Right atrium auricular region (tissue), 2 donors: ENCODE measurements around the gene DPM1. TPM values are rescaled to one million over a fixed set of nuclear protein-coding genes. Genes with fewer than 3 reads are reported as not detected.

Source experiments
- DNase-seq: peaks from one replicate; pipeline ENCODE4 v3.0.0-alpha.2; 2019; ENCODE audit warnings: low spot score
- H3K27ac ChIP-seq, 2 donors: fragments of 200-600 bp; sonication (generic); 1 replicate in 1 of 2; 2 replicates in 1 of 2; pipeline ENCODE4 v1.5.1; 2016 to 2019
- H3K27me3 ChIP-seq, 2 donors: fragments of 200-600 bp; sonication (generic); one replicate each; pipeline versions ENCODE4 v1.5.1 to v1.6.0; 2017 to 2019
- H3K36me3 ChIP-seq: fragments of 200-600 bp; sonication (generic); one replicate; pipeline ENCODE4 v1.5.1; 2016
- H3K4me1 ChIP-seq, 2 donors: fragments of 200-600 bp; sonication (generic); one replicate each; pipeline versions ENCODE4 v1.5.1 to v1.6.0; 2017 to 2019
- H3K4me3 ChIP-seq, 2 donors: fragments of 200-600 bp; sonication (generic); 1 replicate in 1 of 2; 2 replicates in 1 of 2; pipeline ENCODE4 v1.5.1; 2017 to 2019; ENCODE audit warnings: mild to moderate bottlenecking in 1 of 2, moderate library complexity in 1 of 2
- H3K9me3 ChIP-seq, 2 donors: fragments of 200-600 bp; sonication (generic); one replicate each; pipeline ENCODE4 v1.5.1; 2019
- total RNA-seq, 2 donors: library from RNA; depleted of rRNA; stranded (reverse); fragments of >200 nt; gene quantifications; one replicate each; pipeline ENCODE4 v1.1.0, GENCODE V29; 2016
- TF ChIP-seq, protein P1 (sequence below), 2 donors: fragments of 200-600 bp; sonication (generic); IDR thresholded peaks; one replicate each; pipeline ENCODE4 v1.5.1; 2019; ENCODE audit warnings: antibody characterized with exemption in 2 of 2

The DPM1 gene
- total RNA-seq, 2 donors from 2014 or later: 35.0 to 78.1 TPM

- TF ChIP-seq, protein P1, sequence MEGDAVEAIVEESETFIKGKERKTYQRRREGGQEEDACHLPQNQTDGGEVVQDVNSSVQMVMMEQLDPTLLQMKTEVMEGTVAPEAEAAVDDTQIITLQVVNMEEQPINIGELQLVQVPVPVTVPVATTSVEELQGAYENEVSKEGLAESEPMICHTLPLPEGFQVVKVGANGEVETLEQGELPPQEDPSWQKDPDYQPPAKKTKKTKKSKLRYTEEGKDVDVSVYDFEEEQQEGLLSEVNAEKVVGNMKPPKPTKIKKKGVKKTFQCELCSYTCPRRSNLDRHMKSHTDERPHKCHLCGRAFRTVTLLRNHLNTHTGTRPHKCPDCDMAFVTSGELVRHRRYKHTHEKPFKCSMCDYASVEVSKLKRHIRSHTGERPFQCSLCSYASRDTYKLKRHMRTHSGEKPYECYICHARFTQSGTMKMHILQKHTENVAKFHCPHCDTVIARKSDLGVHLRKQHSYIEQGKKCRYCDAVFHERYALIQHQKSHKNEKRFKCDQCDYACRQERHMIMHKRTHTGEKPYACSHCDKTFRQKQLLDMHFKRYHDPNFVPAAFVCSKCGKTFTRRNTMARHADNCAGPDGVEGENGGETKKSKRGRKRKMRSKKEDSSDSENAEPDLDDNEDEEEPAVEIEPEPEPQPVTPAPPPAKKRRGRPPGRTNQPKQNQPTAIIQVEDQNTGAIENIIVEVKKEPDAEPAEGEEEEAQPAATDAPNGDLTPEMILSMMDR (IDR thresholded peaks at IDR 0.05): no peak
- no peak for DNase-seq
- Histone ChIP-seq H3K9me3 (no peaks in the 10 kb centered on the region), H3K27ac (no peak overlapping the region), H3K4me1 (peaks cover 0 to 24% of the 10 kb centered on the region in 2 donors), H3K4me3 (no peak overlapping the region), H3K27me3 (no peaks in the 10 kb centered on the region), H3K36me3 (peaks cover 44% of the 10 kb centered on the region)
These were observed 5.1 kb downstream of the DPM1 start for GRCh38 chr20:50953196-50953595.

GRCh38 chr20:50948132-50948785 is 10.1 kb downstream of the DPM1 start:
- H3K4me1 ChIP-seq: no peaks in the 10 kb centered on the region
- TF ChIP-seq, protein P1 (IDR thresholded peaks at IDR 0.05): no peak
- H3K36me3 ChIP-seq: peaks cover 76% of the 10 kb centered on the region
- H3K27me3 ChIP-seq: no peaks in the 10 kb centered on the region
- H3K9me3 ChIP-seq: no peaks in the 10 kb centered on the region
- DNase-seq: no peak
- H3K27ac ChIP-seq: no peak overlapping the region
- no peak overlapping the region for H3K4me3 ChIP-seq

DNA sequence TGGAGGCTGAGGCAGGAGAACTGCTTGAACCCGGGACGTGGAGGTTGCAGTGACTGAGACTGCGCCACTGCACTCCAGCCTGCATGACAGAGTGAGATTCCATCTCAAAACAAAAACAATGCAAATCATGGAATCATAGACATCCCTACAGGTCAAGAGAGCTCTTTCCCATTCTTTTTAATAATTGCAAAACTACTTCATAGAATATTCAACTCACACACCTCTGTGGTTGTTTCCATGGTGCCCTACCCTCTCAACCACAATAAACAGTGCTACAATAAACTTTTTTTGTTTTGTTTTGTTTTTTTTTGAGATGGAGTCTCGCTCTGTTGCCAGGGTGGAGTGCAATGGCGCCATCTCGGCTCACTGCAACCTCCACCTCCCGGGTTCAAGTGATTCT is 15.3 kb downstream of the DPM1 start:
- TF ChIP-seq, protein P1 (IDR thresholded peaks at IDR 0.05): no peak
- Histone ChIP-seq H3K4me3 (no peak overlapping the region), H3K27me3 (no peaks in the 10 kb centered on the region), H3K36me3 (peaks cover 96% of the 10 kb centered on the region), H3K4me1 (no peaks in the 10 kb centered on the region), H3K27ac (no peak overlapping the region), H3K9me3 (no peaks in the 10 kb centered on the region)
- no peak for DNase-seq

GRCh38 chr20:50933589-50933988 is 24.7 kb downstream of the DPM1 start:
- no peak overlapping the region for H3K27ac ChIP-seq
- peaks cover 38% of the 10 kb centered on the region for H3K36me3 ChIP-seq
- no peak overlapping the region for H3K4me3 ChIP-seq
- no peak for DNase-seq
- no peaks in the 10 kb centered on the region for H3K9me3 ChIP-seq
- TF ChIP-seq, protein P1 (IDR thresholded peaks at IDR 0.05): no peak
- H3K27me3 ChIP-seq: no peaks in the 10 kb centered on the region
- H3K4me1 ChIP-seq: peaks cover 0 to 22% of the 10 kb centered on the region in 2 donors

DNA sequence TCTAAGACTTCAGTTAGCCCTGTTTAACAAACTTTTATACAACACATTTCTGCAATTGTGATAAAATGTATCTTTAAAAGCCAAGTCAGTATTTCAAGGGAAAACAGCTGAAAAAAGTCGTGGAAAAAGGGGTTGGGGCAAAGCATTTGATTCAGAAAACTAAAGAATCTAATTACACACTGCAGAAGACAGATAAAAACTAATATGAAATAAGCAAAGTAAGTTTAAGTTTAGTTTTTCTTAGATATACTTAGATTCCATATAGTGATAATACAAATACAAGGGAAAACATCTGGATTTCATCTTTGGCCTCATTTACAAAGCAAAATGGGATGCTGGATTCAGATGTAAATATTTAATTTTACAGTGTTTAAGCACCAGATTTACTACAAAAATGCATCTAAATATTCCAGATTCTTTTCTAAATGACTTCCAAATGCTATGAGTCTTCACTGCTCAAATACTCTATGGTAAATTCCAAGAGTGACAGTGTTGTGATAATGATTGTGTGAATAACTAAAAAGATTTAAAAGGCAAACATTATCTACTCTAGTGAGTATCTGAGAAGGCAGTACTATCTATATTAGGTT is 25.5 kb downstream of the DPM1 start:
- no peak overlapping the region for H3K27ac ChIP-seq
- TF ChIP-seq, protein P1 (IDR thresholded peaks at IDR 0.05): no peak
- no peak for DNase-seq
- H3K9me3 ChIP-seq: no peaks in the 10 kb centered on the region
- no peak overlapping the region for H3K4me3 ChIP-seq
- H3K4me1 ChIP-seq: peaks cover 0 to 29% of the 10 kb centered on the region in 2 donors
- no peaks in the 10 kb centered on the region for H3K27me3 ChIP-seq
- peaks cover 31% of the 10 kb centered on the region for H3K36me3 ChIP-seq
